Smooth muscle cell (in vitro differentiated cells): ENCODE data around the gene BICDL1. TPM values are rescaled to one million over a fixed set of nuclear protein-coding genes. Genes with fewer than 3 reads are reported as not detected.

ENCODE experiments used
- DNase-seq: peaks from one replicate; lab custom pipeline; 2025; ENCODE audit not compliant: unreplicated experiment; lab: John Stamatoyannopoulos, UW
- H2AFZ ChIP-seq: fragments of 200-600 bp; sonication (generic); 2 replicates; pipeline ENCODE4 v1.6.0; 2016; ENCODE audit warnings: antibody characterized with exemption, low read depth, mild to moderate bottlenecking
- H3F3A ChIP-seq: fragments of 200-600 bp; sonication (generic); 2 replicates; pipeline ENCODE4 v1.6.0; 2017; ENCODE audit warnings: antibody characterized with exemption, low read depth
- H3K27ac ChIP-seq: fragments of 200-600 bp; sonication (generic); 2 replicates; pipeline ENCODE4 v1.5.1; 2016; ENCODE audit warnings: low read depth, mild to moderate bottlenecking
- H3K27me3 ChIP-seq: fragments of 200-600 bp; sonication (generic); 2 replicates; pipeline ENCODE4 v1.6.1; 2016; ENCODE audit warnings: low read depth, mild to moderate bottlenecking
- H3K36me3 ChIP-seq: fragments of 200-600 bp; sonication (generic); 2 replicates; pipeline ENCODE4 v1.5.1; 2016; ENCODE audit warnings: low read depth
- H3K4me1 ChIP-seq: fragments of 200-600 bp; sonication (generic); 2 replicates; pipeline ENCODE4 v1.5.1; 2016; ENCODE audit warnings: low read depth
- H3K4me2 ChIP-seq: fragments of 200-600 bp; sonication (generic); 2 replicates; pipeline ENCODE4 v1.6.0; 2016; ENCODE audit warnings: mild to moderate bottlenecking
- H3K4me3 ChIP-seq: fragments of 200-600 bp; sonication (generic); 2 replicates; pipeline ENCODE4 v1.5.1; 2016; ENCODE audit warnings: mild to moderate bottlenecking
- H3K79me2 ChIP-seq: fragments of 200-600 bp; sonication (generic); 2 replicates; pipeline ENCODE4 v1.6.0; 2016; ENCODE audit warnings: low read depth, mild to moderate bottlenecking
- H3K9ac ChIP-seq: fragments of 200-600 bp; sonication (generic); 2 replicates; pipeline ENCODE4 v1.6.0; 2016; ENCODE audit warnings: low read depth
- H3K9me3 ChIP-seq: fragments of 200-600 bp; sonication (generic); replicated peaks from 2 replicates; pipeline ENCODE4 v1.5.1; 2016; ENCODE audit warnings: low read depth
- H4K20me1 ChIP-seq: fragments of 200-600 bp; sonication (generic); 2 replicates; pipeline ENCODE4 v1.6.0; 2016; ENCODE audit warnings: low read depth
- WGBS: methylation state at CpG from one replicate; pipeline ENCODE4 v1.1.7; 2016; ENCODE audit warnings: low lambda C conversion rate; 5-methylcytosine and 5-hydroxymethylcytosine counted together
- polyA plus RNA-seq: library from polyadenylated mRNA; unstranded; fragments of >200 nt; fragmentation: Nextera tagmentation; extraction: Ambion mirVana; gene quantifications from 2 replicates; pipeline ENCODE4 v1.2.1, GENCODE V29; 2016
- total RNA-seq: library from RNA; depleted of rRNA; stranded (reverse); fragments of >200 nt; gene quantifications from 2 replicates; pipeline ENCODE4 v1.2.3, GENCODE V29; 2014
- TF ChIP-seq, protein P1 (sequence below): fragments of 200-600 bp; sonication (generic); IDR thresholded peaks from 2 replicates; pipeline ENCODE4 v1.5.1; 2017; ENCODE audit warnings: borderline replicate concordance, mild to moderate bottlenecking, antibody characterized with exemption; ENCODE audit not compliant: insufficient read depth, poor library complexity, severe bottlenecking

Gene BICDL1
- total and polyA plus RNA-seq, 2 experiments from 2014 or later = 0.43 to 1.7 TPM

DNA sequence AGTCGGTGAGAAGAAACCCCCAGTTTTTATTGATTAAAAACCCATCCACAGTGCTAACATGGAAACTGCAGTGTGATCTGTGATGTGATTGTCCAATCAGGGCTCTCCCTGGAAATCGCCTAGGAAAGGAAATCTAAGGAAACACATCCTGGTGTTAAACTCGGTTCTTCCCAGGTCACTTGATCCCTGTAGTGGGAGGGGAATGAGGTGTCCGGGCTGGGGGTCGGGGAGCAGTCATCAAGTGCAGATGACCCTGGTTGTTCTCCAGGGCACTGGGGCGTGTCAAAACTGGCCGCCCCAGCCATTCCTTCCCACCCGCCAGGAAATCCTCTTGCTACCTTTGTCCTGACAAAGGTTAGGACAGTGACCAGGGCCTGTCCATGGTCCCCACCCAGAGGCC, 106.7 kb downstream of the BICDL1 start:
- Histone ChIP-seq H3K36me3 (no peaks in the 10 kb centered on the region), H3K4me2 (no peak overlapping the region), H4K20me1 (peaks cover 45% of the 10 kb centered on the region), H3K27ac (no peak overlapping the region), H3F3A (no peaks in the 10 kb centered on the region), H3K27me3 (no peaks in the 10 kb centered on the region), H3K4me3 (no peak overlapping the region), H2AFZ (no peak overlapping the region), H3K9ac (no peak overlapping the region), H3K9me3 (no peaks in the 10 kb centered on the region), H3K4me1 (peaks cover 14% of the 10 kb centered on the region), H3K79me2 (peaks cover 10% of the 10 kb centered on the region)
- 91% methylated on average over 8 of the region's 8 CpGs for WGBS
- TF ChIP-seq, protein P1, sequence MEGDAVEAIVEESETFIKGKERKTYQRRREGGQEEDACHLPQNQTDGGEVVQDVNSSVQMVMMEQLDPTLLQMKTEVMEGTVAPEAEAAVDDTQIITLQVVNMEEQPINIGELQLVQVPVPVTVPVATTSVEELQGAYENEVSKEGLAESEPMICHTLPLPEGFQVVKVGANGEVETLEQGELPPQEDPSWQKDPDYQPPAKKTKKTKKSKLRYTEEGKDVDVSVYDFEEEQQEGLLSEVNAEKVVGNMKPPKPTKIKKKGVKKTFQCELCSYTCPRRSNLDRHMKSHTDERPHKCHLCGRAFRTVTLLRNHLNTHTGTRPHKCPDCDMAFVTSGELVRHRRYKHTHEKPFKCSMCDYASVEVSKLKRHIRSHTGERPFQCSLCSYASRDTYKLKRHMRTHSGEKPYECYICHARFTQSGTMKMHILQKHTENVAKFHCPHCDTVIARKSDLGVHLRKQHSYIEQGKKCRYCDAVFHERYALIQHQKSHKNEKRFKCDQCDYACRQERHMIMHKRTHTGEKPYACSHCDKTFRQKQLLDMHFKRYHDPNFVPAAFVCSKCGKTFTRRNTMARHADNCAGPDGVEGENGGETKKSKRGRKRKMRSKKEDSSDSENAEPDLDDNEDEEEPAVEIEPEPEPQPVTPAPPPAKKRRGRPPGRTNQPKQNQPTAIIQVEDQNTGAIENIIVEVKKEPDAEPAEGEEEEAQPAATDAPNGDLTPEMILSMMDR = no peak
- DNase-seq = no peak

DNA sequence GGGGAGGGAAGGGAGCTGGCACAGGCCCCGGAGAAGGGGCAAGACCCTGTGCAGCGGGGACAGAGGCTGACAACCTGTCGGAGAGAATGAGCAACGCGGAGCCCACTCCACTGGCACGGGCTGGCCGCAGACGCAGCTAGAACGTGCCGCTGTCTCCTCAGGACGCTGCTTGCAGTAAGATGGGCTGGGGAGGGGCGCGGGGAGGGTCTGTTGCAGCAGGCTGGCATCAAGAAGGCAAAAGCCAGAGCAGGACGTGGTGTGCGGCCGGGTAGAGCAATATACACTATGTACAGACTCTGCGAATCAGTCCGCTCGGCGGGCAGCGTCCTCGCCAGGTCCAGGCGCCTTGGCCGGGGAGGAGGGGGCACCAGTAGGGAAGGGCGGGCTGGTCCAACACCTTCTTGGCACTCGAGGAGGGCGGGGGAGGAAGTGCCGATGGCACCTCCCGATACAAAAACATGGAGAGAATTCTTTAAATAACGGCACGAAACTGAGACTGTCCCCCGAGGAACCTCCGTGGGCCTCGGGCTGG, 107.7 kb downstream of the BICDL1 start:
- WGBS = 95% methylated on average over 33 of the region's 34 CpGs
- Histone ChIP-seq H2AFZ (no peak overlapping the region), H3F3A (no peaks in the 10 kb centered on the region), H4K20me1 (peaks cover 55% of the 10 kb centered on the region), H3K27ac (no peak overlapping the region), H3K27me3 (no peaks in the 10 kb centered on the region), H3K4me3 (no peak overlapping the region), H3K36me3 (no peaks in the 10 kb centered on the region), H3K9ac (no peak overlapping the region), H3K79me2 (peaks cover 16% of the 10 kb centered on the region), H3K4me2 (no peak overlapping the region), H3K9me3 (no peaks in the 10 kb centered on the region), H3K4me1 (peaks cover 14% of the 10 kb centered on the region)
- TF ChIP-seq, protein P1 = no peak
- DNase-seq = no peak

DNA sequence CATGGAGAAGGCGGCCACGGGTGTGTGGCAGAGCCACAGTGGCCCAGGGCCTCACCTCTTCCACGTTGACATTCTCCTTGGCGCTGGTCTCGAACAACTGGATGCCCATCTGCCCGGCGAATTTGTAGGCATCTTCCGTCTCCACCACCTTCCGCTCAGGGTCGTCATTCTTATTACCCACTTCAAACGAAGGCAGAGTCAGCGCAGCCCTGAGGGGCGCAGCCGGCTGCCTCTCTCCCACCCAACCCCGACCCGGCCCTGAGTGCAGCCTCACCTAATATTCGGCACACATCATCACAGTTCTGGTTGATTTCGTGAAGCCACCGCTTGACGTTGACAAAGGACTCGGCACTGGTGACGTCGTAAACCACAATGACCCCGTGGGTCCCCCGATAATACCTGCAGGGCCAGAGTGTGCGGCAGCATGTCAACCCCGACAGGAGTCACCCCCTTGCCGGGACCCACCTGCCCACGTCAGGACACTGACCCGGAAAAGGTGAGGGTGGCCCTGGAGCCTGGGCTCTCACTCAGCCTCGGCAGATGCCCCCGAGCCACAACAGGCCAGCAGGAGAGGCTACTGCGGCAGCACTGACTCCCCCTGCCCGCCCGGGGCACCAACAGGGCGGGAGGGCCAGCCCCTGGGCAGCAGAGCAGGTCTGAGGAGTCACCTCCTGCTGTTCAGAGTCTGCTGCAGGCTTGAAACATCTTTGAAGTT, 109.9 kb downstream of the BICDL1 start:
- WGBS = 94% methylated on average over 36 of the region's 36 CpGs
- no peaks in the 10 kb centered on the region for H3K27me3 ChIP-seq
- H3K79me2 ChIP-seq = peaks cover 30% of the 10 kb centered on the region
- no peak overlapping the region for H2AFZ ChIP-seq
- TF ChIP-seq, protein P1 = no peak
- peaks cover 74% of the 10 kb centered on the region for H4K20me1 ChIP-seq
- no peak overlapping the region for H3K4me3 ChIP-seq
- no peaks in the 10 kb centered on the region for H3K36me3 ChIP-seq
- DNase-seq = no peak
- H3K27ac ChIP-seq = no peak overlapping the region
- no peak overlapping the region for H3K4me2 ChIP-seq
- H3K4me1 ChIP-seq = peaks cover 6% of the 10 kb centered on the region
- no peaks in the 10 kb centered on the region for H3K9me3 ChIP-seq
- no peak overlapping the region for H3K9ac ChIP-seq
- no peaks in the 10 kb centered on the region for H3F3A ChIP-seq

DNA sequence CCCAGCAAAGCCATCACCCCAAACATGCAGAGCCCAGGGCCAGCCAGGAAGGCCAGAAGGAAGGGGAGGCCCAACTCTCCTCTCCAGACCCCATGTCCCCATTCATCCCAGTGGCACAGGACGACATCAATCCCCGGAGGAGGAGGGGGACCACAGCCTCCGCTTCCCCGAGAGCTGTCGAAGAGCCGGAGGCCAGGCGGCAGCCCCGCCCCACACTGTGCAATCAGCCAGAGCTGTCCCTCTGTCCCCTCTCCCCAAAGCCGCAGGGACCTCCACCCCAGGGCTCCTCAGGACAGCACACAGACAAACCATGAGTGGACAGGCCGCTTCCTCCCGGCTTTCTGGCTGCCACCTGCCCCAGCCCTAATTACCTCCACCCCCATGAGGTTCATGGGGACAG, 110.7 kb downstream of the BICDL1 start:
- H3K36me3 ChIP-seq = no peaks in the 10 kb centered on the region
- H3K4me3 ChIP-seq = no peak overlapping the region
- no peak overlapping the region for H2AFZ ChIP-seq
- no peaks in the 10 kb centered on the region for H3F3A ChIP-seq
- no peaks in the 10 kb centered on the region for H3K4me1 ChIP-seq
- H3K9ac ChIP-seq = no peak overlapping the region
- H3K9me3 ChIP-seq = no peaks in the 10 kb centered on the region
- H3K27ac ChIP-seq = no peak overlapping the region
- peaks cover 36% of the 10 kb centered on the region for H3K79me2 ChIP-seq
- TF ChIP-seq, protein P1 = no peak
- H4K20me1 ChIP-seq = peaks cover 75% of the 10 kb centered on the region
- no peak for DNase-seq
- H3K4me2 ChIP-seq = no peak overlapping the region
- no peaks in the 10 kb centered on the region for H3K27me3 ChIP-seq
- 96% methylated on average over 11 of the region's 11 CpGs for WGBS
